ENCODE measurements around the gene PRR16. TPM values are rescaled to one million over a fixed set of nuclear protein-coding genes. Genes with fewer than 3 reads are reported as not detected.
A peak's percentile ranks its signal among the peaks of the same experiment; 100 is the strongest.

PRR16 gene
- total RNA-seq, 6 donors from 2014 or later: 1.7 to 5.2 (median 3.7) TPM

GRCh38 chr5:120443607-120444006, 20.5 kb upstream of the PRR16 start:
- H3K4me3 ChIP-seq: no peak overlapping the region
- 69 to 76% methylated on average over 2 of the region's 2 CpGs for WGBS, 2 donors
- H3K27me3 ChIP-seq: no peaks in the 10 kb centered on the region
- TF ChIP-seq EP300 (IDR thresholded peaks at IDR 0.05) (no peak), CTCF (IDR thresholded peaks at IDR 0.05) (no peak), POLR2A (IDR thresholded peaks at IDR 0.05) (no peak), POLR2AphosphoS5 (IDR thresholded peaks at IDR 0.05) (no peak)
- DNase-seq: no peak
- H3K9me3 ChIP-seq: no peaks in the 10 kb centered on the region
- no peaks in the 10 kb centered on the region for H3K36me3 ChIP-seq
- H3K27ac ChIP-seq: no peak overlapping the region
- no peaks in the 10 kb centered on the region for H3K4me1 ChIP-seq
- ATAC-seq (ENCODE audit: low FRiP score in 2 of 2): no peak

- no peak overlapping the region for H3K27ac ChIP-seq
- DNase-seq (no peak), ATAC-seq (ENCODE audit: low FRiP score in 2 of 2) (no peak)
- TF ChIP-seq EP300 (IDR thresholded peaks at IDR 0.05) (no peak), POLR2AphosphoS5 (IDR thresholded peaks at IDR 0.05) (peak in 1 of 2 donors; percentile 9)
- WGBS, 2 donors: 38 to 42% methylated on average over 2 of the region's 2 CpGs
- H3K4me1 ChIP-seq: no peaks in the 10 kb centered on the region
- no peaks in the 10 kb centered on the region for H3K9me3 ChIP-seq
- no peaks in the 10 kb centered on the region for H3K27me3 ChIP-seq
- H3K4me3 ChIP-seq: no peak overlapping the region
- H3K36me3 ChIP-seq: no peaks in the 10 kb centered on the region
Observed at GRCh38 chr5:120446068-120446492, 18.0 kb upstream of the PRR16 start.

- Histone ChIP-seq H3K36me3 (no peaks in the 10 kb centered on the region), H3K27ac (no peak overlapping the region), H3K27me3 (no peaks in the 10 kb centered on the region), H3K4me3 (no peak overlapping the region), H3K9me3 (no peaks in the 10 kb centered on the region), H3K4me1 (no peaks in the 10 kb centered on the region)
- 53 to 66% methylated on average over 2 of the region's 2 CpGs for WGBS, 2 donors
- TF ChIP-seq POLR2A (IDR thresholded peaks at IDR 0.05): no peak
- TF ChIP-seq POLR2AphosphoS5 (IDR thresholded peaks at IDR 0.05): no peak
- no peak for TF ChIP-seq CTCF (IDR thresholded peaks at IDR 0.05)
- no peak for TF ChIP-seq EP300 (IDR thresholded peaks at IDR 0.05)
- DNase-seq: no peak
- no peak for ATAC-seq (ENCODE audit: low FRiP score in 2 of 2)
Observed at GRCh38 chr5:120446901-120447300, 17.2 kb upstream of the PRR16 start.

- no peak for ATAC-seq (ENCODE audit: low FRiP score in 2 of 2)
- H3K36me3 ChIP-seq: no peaks in the 10 kb centered on the region
- H3K27me3 ChIP-seq: no peaks in the 10 kb centered on the region
- no peak overlapping the region for H3K27ac ChIP-seq
- no peak for DNase-seq
- H3K4me1 ChIP-seq: no peaks in the 10 kb centered on the region
- no peaks in the 10 kb centered on the region for H3K9me3 ChIP-seq
- no peak for TF ChIP-seq POLR2AphosphoS5 (IDR thresholded peaks at IDR 0.05)
- no peak for TF ChIP-seq POLR2A (IDR thresholded peaks at IDR 0.05)
- TF ChIP-seq CTCF (IDR thresholded peaks at IDR 0.05): no peak
- TF ChIP-seq EP300 (IDR thresholded peaks at IDR 0.05): no peak
- no peak overlapping the region for H3K4me3 ChIP-seq
- 56 to 77% methylated on average over 1 of the region's 1 CpG for WGBS, 2 donors
Observed at GRCh38 chr5:120447706-120448239, 16.3 kb upstream of the PRR16 start.

GRCh38 chr5:120449501-120449900, 14.6 kb upstream of the PRR16 start:
- no peak for ATAC-seq (ENCODE audit: low FRiP score in 2 of 2)
- no peak for DNase-seq
- Histone ChIP-seq H3K4me3 (no peak overlapping the region), H3K27ac (no peak overlapping the region), H3K4me1 (no peaks in the 10 kb centered on the region), H3K36me3 (no peaks in the 10 kb centered on the region), H3K27me3 (no peaks in the 10 kb centered on the region), H3K9me3 (no peaks in the 10 kb centered on the region)
- WGBS, 2 donors: 72 to 80% methylated on average over 3 of the region's 3 CpGs
- TF ChIP-seq CTCF (IDR thresholded peaks at IDR 0.05) (no peak), POLR2AphosphoS5 (IDR thresholded peaks at IDR 0.05) (no peak), EP300 (IDR thresholded peaks at IDR 0.05) (no peak), POLR2A (IDR thresholded peaks at IDR 0.05) (no peak)
